Stimulated activated CD4-positive, alpha-beta T cell treated with anti-CD3 and anti-CD28 coated beads, Interleukin-15, amount 100 ng/mL, for 48 hours (primary cell): ENCODE results near the gene PAPPA2.
"Not testable (repeated sequence)": the region's sequence is repeated elsewhere in the genome, so short reads cannot be mapped to it uniquely, and the experiment has no call there.

Source experiments
- DNase-seq, 2 donors: peaks; one replicate each; pipeline ENCODE4 v3.0.0-alpha.2; 2020; ENCODE audit warnings: low read depth in 2 of 2

PAPPA2 gene

DNA sequence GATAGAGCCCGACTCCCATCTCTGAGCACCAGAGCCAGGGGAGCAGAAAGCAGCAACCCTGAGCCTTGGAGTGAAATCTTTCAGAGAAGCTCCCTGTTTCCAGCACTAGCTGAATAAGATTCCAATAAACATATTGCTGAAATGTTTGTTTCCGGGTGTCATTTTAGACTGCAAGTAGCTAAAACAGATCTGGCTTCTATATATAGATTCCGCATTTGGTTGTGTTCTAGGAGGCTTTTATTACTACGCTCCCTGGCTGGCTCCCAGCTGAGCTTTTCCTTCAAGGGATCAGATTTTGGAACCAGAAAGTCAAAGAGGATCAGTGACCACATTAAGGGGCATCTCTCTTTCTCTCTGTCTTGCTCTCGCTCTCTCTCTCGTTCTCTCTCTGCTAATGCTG lies 88.2 kb downstream of the PAPPA2 start:
- no peak for DNase-seq

DNA sequence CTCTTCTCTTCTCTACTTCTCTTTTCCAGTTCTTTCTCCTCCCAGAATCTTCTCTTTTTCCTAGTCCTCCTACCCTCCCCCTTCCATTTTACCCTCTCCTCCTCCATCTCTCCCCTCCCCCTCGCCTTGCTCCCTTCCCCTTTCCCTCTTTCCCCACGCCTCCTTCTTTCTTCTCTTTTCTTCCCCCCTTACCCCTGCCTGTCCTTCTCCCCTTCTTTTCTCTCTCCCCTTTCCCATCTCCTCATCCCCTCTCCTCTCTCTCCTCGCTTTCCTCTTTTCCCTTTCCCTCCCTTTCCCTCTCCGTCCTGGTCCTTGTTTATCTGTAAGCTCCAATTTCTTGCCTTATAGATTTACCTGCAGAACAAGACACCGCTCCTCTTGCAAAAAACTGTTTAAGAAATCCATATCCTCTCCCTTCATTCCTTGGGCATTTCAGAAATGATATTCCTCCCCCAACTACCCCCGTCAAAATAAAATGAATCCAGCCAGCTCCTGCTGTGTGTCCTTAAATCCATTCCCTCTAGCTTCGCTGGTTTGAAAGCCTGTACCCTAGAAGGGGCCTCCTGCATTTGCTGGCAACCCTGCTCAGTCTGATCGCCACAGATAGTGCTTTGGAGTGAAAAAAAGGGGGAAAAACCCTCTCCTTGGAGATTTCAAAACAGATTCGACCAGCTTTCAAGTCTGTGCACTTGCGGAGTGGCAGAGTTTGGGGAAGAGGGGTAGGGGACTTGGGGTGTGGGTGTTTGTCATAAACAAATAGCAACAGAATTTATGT lies 89.4 kb downstream of the PAPPA2 start:
- no peak for DNase-seq

DNA sequence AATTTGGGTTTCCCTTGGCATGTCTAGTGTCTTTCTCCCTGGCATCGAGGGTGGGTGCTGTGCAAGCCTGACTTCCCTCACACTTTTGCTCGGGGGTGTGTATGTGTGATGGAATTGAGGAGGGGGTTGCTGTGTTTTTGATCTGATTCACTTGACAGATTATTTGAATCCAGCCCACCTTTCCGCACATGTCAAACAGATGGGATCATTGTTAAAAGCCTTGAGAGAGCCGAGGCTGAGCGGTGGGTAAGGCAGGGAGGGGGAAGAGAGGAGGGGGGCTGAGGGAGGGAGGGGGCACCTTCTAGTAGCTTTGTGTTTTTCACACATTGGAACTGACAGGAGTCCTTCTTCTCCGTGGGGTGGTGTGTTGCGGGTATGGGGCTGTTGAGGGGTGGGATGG lies 90.0 kb downstream of the PAPPA2 start:
- no peak for DNase-seq

DNA sequence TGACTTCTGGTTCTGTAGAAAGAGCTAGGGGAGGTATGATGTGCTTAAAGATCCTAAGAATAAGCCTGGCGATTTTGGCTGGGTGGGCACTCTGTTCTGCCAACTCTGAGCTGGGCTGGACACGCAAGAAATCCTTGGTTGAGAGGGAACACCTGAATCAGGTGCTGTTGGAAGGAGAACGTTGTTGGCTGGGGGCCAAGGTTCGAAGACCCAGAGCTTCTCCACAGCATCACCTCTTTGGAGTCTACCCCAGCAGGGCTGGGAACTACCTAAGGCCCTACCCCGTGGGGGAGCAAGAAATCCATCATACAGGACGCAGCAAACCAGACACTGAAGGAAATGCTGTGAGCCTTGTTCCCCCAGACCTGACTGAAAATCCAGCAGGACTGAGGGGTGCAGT lies 93.3 kb downstream of the PAPPA2 start:
- DNase-seq, result no peak

DNA sequence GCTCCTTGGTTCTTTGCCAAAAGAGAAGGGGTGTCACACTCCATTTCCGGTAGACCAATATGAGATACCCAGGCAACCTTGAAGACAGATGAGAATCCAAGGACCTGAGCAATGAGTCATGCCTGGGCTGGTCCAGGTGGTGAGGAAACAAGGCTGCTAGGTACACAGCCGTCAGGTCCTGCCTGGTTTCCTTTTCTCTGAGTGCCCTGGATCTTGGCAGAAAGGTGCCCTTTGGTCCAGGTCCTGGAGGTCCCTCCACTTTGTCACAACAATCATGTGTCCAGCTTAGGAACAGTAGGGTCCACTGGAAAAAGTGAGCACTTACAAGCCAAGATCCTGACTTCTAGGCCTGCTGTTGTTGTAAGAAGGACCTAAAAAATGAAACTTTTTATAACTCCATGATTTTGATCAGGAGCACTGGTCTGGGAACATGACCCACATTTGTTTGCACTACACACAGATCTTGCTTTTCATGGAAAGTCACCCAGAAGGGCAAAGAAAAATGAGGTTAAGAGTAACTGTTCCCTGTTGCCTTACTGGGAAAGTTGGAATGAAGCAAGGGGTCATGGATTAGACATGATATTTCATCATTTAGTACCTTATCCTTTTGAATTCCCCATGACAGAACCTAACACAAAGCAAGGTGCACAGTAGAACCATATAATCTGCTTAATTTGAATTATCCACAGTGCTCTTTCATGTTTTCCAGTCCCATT lies 94.7 kb downstream of the PAPPA2 start:
- no peak for DNase-seq

DNA sequence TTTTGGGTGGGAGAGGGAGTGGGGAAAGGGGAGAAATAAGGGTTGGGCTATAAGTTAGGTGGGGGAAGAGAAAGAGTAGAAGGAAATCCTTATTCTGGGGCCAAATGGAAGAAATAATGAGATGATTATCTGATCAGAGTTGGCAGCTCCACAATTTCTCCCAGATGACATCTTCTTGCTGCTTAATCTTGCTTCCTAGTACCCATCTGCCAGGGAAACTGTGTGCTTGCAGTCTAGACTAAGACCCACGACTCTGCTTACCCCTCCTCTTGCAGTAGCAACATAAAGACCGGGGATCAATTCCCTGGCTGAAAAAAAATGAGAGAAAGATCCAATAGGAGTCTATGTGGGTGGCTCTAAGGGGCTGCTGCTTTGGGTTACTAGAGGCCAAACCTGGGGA lies 95.6 kb downstream of the PAPPA2 start:
- DNase-seq, result no peak

DNA sequence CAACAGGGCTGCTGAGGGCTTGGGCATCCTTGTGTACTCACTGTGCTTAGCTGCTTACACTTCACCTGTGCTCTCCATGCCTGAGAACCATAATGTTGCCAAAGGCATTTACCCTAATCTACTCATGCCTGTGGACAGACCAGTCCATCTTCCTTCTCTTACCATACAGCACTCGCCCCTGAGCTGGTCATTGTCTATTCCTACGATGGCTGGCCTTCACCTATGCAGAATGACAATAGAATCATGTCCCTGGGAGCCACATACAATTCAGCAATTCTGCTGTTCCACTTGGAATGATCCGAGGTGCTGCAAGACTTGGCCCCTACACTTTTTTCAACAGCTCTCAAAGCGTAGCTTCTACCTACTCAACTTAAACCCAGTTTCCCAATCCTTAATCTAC lies 96.5 kb downstream of the PAPPA2 start:
- no peak for DNase-seq

DNA sequence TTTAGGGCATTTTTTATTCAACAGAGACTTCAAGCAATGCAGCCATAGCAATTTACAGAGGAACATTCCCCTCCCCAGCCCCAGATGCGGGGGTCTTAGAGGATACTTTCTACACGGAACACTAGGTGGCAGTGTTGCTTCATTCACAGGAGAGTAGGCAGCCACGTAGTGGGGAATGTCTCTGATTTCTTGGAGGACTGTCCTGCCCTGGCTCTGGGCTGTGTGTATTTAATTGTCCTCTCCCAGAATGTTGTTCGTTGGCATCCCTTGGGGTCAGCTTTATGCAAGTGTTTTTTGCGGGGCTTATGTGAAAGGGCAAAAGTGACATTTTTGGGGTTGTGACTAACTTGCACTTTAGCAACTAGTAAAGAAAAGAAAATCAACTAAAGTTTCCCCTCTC lies 96.9 kb downstream of the PAPPA2 start:
- DNase-seq, result no peak

DNA sequence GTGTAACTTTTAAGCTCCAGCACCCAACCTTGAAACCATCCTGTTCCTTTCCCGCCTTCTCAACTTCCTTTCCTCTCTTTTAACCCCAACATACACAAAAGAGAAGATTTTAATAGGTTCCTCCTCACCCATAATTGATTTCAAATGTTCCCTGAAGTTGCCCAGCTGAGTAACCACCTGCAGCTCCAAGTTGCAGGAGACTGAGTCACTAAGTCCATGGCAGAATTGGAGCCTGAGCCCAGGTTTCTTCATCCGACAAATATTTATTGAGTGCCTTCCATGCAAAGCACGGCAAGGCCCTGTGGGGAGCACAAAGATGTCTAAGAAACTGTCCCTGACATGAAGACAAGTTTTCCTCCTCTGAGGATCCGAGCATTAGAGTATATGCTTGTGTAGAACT lies 97.7 kb downstream of the PAPPA2 start:
- DNase-seq, result no peak

DNA sequence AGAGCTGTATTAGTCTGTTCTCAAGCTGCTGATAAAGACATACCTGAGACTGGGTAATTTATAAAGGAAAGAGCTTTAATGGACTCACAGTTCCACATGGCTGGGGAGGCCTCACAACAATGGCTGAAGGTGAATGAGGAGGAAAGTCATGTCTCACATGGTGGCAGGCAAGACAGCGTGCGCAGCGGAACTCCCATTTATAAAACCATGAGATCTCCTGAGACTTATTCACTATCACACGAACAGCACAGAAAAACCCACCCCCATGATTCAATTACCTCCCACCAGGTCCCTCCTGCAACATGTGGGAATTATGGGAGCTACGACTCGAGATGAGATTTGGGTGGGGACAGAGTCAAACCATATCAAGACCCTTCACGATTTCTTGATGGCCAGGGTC lies 98.8 kb downstream of the PAPPA2 start:
- not testable (repeated sequence) for DNase-seq

DNA sequence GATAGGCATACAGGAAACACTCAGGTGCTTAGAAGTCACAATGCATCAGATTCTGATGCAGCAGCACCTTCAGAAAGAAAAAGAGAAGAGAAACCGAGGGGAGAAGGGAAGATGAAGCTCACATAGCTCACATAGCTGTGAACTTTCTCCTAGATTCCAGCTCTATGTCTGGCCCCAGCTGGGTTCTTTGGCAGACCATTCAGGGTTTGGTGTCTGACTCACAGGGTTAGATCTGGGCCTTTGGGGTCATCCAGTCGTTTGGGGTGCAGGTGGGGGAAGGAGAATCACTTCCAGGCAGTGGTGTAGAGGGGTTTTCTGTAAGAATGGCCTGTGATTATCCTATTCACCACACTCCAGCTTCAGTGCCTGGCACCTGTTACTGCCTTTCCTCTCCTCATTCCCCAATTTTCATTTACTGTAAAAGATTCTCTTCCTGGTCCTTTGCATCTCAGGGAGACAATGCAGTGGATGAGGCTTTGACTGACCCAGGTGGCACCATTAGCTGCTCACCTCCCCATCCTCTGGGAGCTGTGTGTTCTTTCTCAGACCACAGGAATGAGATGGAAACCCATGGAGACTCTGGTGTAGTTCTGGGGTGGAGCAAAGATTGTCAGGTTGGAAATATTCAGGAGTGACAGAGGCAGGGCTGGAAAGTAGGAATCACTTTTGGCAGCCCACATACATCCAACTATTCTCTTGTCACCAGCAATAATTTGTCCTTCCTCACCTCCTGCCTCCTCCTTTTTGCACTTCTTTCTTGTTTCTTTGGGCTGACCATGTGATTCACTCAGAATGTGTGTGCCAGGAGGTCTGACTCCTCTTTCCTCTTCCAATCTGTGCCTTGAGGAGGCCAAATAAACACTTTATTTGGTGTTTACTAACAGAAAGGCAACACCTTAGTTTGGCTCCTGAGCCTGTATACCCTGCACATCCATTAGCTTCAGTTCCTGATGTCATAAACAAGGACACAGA lies 103.3 kb downstream of the PAPPA2 start:
- DNase-seq, result no peak

DNA sequence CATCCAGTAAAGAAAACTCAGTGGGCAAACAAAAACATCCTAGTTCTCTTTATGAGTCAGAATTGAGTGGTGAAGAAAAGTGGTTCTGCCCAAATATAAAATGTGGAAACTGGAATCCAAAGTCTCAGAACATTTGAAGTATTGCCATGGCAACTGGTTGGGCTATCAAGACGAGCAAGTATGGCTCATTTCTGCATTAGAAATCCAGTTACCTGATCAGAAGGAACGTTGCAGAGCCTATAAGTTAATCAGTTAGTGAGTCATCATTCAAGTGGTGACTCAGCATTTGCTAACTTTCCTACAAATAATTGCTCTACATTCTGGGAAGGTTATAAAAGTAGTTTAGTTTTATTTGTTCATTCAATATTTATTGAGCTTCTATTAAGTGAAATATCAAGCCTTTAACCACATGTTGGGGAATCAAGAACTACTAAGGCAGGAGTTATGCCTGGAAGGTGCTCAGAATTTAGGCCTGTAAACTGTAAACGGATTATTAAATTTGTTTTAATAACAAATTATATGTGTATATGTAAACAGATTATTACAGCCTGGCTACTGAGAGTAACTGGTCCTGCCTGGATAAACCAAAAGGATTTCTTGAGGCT lies 104.3 kb downstream of the PAPPA2 start:
- no peak for DNase-seq

DNA sequence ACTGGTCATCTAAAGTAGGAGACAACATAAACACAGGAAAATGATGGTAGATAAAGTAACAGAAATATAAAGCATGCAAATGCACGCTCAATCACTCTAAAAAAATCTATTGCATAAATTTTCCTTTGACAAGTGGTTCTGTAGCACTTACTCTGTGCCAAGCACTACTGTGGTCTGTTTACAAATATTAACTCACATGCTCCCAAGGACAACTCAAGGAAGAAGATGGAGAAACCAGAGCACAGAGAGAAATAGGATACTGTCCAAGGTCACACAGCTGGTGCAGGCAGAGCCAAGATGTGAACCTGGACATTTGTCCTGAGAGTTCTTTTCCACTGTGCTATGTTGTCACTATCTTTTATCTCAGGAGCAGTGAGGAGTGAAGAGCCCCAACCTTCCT lies 105.2 kb downstream of the PAPPA2 start:
- no peak for DNase-seq

DNA sequence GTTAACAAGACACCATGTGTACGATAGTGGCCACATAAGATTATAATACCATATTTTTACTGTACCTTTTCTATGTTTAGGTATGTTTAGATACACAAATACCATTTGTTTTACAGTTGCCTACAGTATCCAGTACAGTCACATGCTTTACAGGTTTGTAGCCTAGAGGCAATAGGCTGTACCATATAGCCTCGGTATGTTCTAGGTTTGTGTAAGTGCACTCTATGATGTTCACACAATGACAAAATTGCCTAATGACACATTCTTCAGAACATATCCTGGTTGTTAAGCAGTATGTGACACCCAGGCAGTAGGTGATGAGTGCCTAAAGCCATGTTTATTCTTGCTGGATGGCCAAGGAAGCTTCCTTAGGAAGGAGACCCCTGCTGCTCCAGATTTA lies 111.8 kb downstream of the PAPPA2 start:
- no peak for DNase-seq

DNA sequence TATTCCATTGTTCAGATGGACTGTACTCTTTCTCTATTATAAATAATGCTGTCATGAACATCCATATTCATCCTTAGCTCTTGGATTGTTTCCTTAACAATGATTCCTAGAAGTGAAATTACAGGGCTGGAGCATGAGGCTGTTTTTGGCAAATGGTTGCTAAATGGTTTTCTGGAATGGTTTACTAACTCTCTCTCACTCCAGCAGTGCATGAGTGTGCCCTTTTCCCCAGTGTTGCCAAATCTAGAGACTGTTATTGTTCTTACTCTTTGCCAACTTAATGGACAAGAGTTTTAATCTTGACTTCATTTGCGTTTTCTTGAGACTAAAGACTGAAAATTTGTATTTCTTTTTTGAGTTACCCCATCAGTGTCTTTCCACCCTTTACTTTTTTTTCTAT lies 113.0 kb downstream of the PAPPA2 start:
- no peak for DNase-seq

DNA sequence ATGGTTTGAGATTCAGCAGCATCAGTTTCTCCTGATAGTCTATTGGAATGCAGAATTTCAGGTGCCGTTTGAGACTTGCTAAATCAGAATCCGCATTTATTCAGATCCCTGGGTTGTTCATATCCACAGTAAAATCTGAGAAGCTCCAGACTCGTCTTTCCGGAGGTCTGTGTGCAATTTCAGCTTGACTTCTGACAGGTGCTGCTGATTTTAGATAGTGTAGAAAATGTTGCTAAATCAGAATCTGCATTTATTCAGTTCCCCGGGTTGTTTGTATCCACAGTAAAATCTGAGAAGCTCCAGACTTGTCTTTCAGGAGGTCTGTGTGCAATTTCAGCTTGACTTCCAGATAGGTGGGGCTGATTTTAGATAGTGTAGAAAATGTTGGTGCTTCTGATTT lies 113.7 kb downstream of the PAPPA2 start:
- no peak for DNase-seq

DNA sequence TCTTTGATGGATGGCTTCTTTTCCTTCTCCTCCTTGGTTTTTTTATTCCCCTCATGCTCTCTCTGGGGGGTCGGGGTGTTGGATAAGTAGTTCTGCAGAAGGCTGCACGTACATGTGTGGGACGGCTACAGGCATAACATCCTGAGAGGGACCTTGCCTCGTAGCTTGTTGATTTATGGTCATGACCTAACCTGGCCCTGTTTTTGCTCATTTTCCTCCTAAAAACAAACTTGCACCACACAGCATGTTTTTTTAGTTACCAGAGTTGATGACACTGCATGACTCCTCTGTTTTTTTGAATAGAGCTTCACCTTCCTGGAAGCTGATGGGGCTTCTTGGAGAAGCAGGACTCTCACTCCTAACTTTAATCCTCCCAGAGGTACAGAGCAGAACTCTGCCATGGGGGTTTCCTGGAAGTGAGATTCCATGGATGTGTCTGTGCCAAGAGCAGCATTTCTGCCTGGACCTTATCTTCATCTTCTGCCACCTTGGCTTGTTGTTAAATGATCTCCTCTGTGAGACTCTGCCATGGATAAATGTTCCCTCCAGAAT lies 114.7 kb downstream of the PAPPA2 start:
- no peak for DNase-seq

DNA sequence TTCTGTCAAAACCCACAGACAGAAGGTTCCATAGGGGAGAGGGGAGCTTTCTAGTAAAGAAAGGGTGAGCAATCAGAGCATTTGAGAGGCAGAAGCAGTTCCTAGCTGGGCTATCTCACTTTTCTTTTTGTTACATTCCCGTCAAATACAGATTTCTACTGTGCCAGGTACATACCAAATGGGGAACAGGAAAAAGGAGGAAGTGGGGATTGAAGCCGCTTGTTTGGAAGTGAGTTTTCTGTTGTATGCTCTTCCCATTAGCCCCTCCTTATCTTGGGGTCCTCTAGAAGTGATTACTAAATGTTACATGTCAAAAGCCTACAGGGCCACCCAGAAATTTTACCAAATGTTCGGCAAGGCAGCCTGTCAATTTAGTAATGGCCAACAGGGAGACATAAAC lies 116.1 kb downstream of the PAPPA2 start:
- DNase-seq, result no peak

DNA sequence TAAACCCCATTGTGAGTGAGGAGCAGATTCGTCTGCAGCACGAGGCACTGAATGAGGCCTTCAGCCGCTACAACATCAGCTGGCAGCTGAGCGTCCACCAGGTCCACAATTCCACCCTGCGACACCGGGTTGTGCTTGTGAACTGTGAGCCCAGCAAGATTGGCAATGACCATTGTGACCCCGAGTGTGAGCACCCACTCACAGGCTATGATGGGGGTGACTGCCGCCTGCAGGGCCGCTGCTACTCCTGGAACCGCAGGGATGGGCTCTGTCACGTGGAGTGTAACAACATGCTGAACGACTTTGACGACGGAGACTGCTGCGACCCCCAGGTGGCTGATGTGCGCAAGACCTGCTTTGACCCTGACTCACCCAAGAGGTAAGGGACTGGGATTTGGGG lies 132.2 kb downstream of the PAPPA2 start:
- DNase-seq, result no peak

DNA sequence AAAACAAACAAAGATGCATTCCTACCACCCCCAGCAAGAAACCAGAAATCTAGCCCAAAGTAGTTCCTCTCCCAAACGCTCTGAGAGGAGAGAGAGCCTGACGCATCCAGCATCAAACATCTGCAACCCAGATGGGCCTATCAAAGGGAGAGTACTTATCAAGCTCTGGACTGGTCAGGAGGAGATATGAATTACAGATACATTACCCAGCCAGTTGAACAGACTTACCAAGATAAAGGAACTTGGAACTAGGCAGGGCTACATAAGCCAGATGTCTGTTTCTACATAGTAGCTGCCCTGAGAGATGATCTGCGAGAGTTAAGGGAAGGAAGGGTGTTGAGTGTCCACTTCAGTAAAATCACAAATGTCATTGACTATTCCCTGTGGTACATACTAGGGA lies 138.4 kb downstream of the PAPPA2 start:
- DNase-seq, result no peak

DNA sequence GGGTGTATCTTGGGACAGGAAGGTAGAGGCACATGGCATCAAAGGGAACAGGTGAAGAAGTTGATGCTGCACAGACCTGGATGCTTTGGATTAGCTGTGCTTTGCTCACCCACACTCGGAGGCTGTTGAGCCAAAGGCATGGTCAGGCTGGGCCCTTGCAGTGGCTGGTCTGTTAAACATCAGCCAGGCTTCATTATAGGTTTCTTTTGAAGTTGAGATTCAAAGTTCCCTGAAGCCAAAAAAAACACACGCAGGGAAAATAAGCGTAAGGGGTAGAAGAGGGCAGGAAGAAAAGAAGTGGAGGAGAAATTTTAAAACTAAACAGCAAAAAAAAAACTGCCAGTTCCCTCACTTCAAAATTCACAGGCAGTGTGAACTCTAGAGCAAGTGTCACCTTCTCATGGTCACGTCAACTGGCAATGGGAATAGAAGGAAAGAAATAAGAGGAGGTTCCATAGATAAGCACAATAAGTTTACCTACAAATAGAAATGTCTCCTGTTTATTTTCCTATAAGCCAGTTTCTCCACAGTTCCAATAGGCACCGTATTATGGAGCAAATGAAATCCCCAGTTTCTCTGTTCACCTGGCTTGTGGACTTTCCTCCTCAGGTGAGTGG lies 139.5 kb downstream of the PAPPA2 start:
- DNase-seq, result no peak
